Neural cell (in vitro differentiated cells): Measurements from ENCODE around the gene SPRY4. TPM values are rescaled to one million over a fixed set of nuclear protein-coding genes. Genes with fewer than 3 reads are reported as not detected.

Experiments used
- H2AFZ ChIP-seq: fragments of 200-600, 300-800 bp; sonication (generic), shearing (Covaris generic); 2 replicates; pipeline ENCODE4 v1.6.0; 2014; ENCODE audit warnings: low read depth, mild to moderate bottlenecking, antibody characterized with exemption, low read length, moderate library complexity
- H3F3A ChIP-seq: fragments of 200-600 bp; shearing (Covaris generic); 2 replicates; pipeline ENCODE4 v1.6.1; 2016; ENCODE audit warnings: mild to moderate bottlenecking, moderate library complexity, mixed read lengths, antibody characterized with exemption, low read length; ENCODE audit not compliant: insufficient read depth, poor library complexity, severe bottlenecking
- H3K27ac ChIP-seq: fragments of 200-600, 300-800 bp; sonication (generic), shearing (Covaris generic); 2 replicates; pipeline ENCODE4 v1.5.1; 2014; ENCODE audit warnings: mild to moderate bottlenecking, low read length, moderate library complexity
- H3K27me3 ChIP-seq: fragments of 300-800, 200-600 bp; sonication (generic), shearing (Covaris generic); 2 replicates; pipeline ENCODE4 v1.6.0; 2014; ENCODE audit warnings: mild to moderate bottlenecking, low read depth, low read length, moderate library complexity; ENCODE audit not compliant: insufficient read depth
- H3K36me3 ChIP-seq: fragments of 300-800, 200-600 bp; sonication (generic), shearing (Covaris generic); 2 replicates; pipeline ENCODE4 v1.5.1; 2014; ENCODE audit warnings: mild to moderate bottlenecking, antibody characterized with exemption, low read length, moderate library complexity; ENCODE audit not compliant: insufficient read depth
- H3K4me2 ChIP-seq: fragments of 300-800, 200-600 bp; sonication (generic), shearing (Covaris generic); 2 replicates; pipeline ENCODE4 v1.6.0; 2014; ENCODE audit warnings: mild to moderate bottlenecking, low read length
- H3K4me3 ChIP-seq: fragments of 300-800, 200-600 bp; sonication (generic), shearing (Covaris generic); 2 replicates; pipeline ENCODE4 v1.5.1; 2014; ENCODE audit warnings: mild to moderate bottlenecking, low read length, moderate library complexity
- H3K79me2 ChIP-seq: fragments of 200-600 bp; shearing (Covaris generic); replicated peaks from 2 replicates; pipeline ENCODE4 v1.6.0; 2014; ENCODE audit warnings: mild to moderate bottlenecking, low read length, moderate library complexity; ENCODE audit not compliant: insufficient read depth
- H3K9ac ChIP-seq: fragments of 300-800, 200-600 bp; sonication (generic), shearing (Covaris generic); 2 replicates; pipeline ENCODE4 v1.6.1; 2016; ENCODE audit warnings: mild to moderate bottlenecking, low read length, mixed read lengths
- H3K9me2 ChIP-seq: fragments of 200-600 bp; shearing (Covaris generic); 2 replicates; pipeline ENCODE4 v1.6.1; 2016; ENCODE audit warnings: mild to moderate bottlenecking, low read length, mixed read lengths; ENCODE audit not compliant: insufficient read depth
- H3K9me3 ChIP-seq: fragments of 200-600, 300-800 bp; sonication (generic), shearing (Covaris generic); 2 replicates; pipeline ENCODE4 v1.6.1; 2016; ENCODE audit warnings: mild to moderate bottlenecking, mixed run types, low read length, moderate library complexity, mixed read lengths
- H4K20me1 ChIP-seq: fragments of 200-600 bp; shearing (Covaris generic); 2 replicates; pipeline ENCODE4 v1.6.1; 2016; ENCODE audit warnings: mild to moderate bottlenecking, mixed run types; ENCODE audit not compliant: insufficient read depth
- EP300 ChIP-seq: fragments of 450-650 bp; conservative IDR thresholded peaks from 2 replicates; pipeline ENCODE4 v1.6.1; 2014; ENCODE audit warnings: antibody characterized with exemption, mild to moderate bottlenecking, moderate library complexity; ENCODE audit not compliant: poor library complexity, severe bottlenecking
- EZH2 ChIP-seq: fragments of 200-600, 300-800 bp; shearing (Covaris generic), sonication (generic); IDR thresholded peaks from 2 replicates; pipeline ENCODE4 v1.6.1; 2014; ENCODE audit warnings: antibody characterized with exemption, low read length, borderline replicate concordance, mild to moderate bottlenecking; ENCODE audit not compliant: insufficient read depth, poor library complexity, severe bottlenecking
- MXI1 ChIP-seq: fragments of 450-650 bp; conservative IDR thresholded peaks from 2 replicates; pipeline ENCODE4 v1.6.1; 2014; ENCODE audit warnings: antibody characterized with exemption, mild to moderate bottlenecking; ENCODE audit not compliant: poor library complexity, severe bottlenecking
- POLR2AphosphoS5 ChIP-seq: IDR thresholded peaks from 2 replicates; pipeline ENCODE4 v1.6.1; 2012
- RAD21 ChIP-seq: fragments of 450-650 bp; conservative IDR thresholded peaks from 2 replicates; pipeline ENCODE4 v1.6.1; 2014; ENCODE audit warnings: antibody characterized with exemption, mild to moderate bottlenecking, moderate library complexity
- SMC3 ChIP-seq: fragments of 450-650 bp; conservative IDR thresholded peaks from 2 replicates; pipeline ENCODE4 v1.6.1; 2014; ENCODE audit warnings: antibody characterized with exemption, mild to moderate bottlenecking, moderate library complexity; ENCODE audit not compliant: poor library complexity
- TAF1 ChIP-seq: IDR thresholded peaks from 2 replicates; pipeline ENCODE4 v1.6.1; 2012; ENCODE audit warnings: low read depth
- polyA plus RNA-seq: library from polyadenylated mRNA; depleted of rRNA; stranded (reverse); fragments of >200 nt; gene quantifications from 2 replicates; pipeline ENCODE4 v1.2.3, GENCODE V29; 2014
- TF ChIP-seq, protein P1 (sequence below): IDR thresholded peaks from 2 replicates; pipeline ENCODE4 v1.6.1; 2012; ENCODE audit warnings: borderline replicate concordance
- TF ChIP-seq, protein P2 (sequence below): fragments of 450-650 bp; IDR thresholded peaks from 2 replicates; pipeline ENCODE4 v1.5.1; 2014; ENCODE audit warnings: antibody characterized with exemption, mild to moderate bottlenecking, moderate library complexity; ENCODE audit not compliant: poor library complexity, severe bottlenecking

SPRY4 gene
- polyA plus RNA-seq, 1 donor from 2014 or later: 0.47 TPM

DNA sequence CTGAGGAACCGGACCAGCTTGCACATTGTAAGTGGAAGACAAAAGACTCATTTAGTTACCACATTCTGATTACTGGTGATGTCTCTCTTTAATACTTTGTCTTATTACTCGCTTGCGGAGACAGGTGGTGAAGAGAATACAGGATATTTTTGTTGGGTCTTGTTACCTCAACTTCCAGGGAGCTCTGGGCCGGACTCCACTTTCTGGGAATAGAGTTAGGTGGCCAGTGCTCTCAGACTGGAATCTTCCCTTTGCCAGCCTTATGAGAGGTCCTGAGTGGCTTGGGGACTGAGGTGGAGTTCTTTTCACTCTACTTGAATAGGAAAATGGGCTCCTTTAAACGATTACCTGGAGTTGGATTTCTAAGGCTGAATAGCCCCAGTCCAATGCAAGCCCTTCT, 33.3 kb upstream of the SPRY4 start:
- H3K9ac ChIP-seq: no peak overlapping the region
- no peak overlapping the region for H2AFZ ChIP-seq
- H3K9me3 ChIP-seq: no peaks in the 10 kb centered on the region
- TF ChIP-seq POLR2AphosphoS5 (no peak), EZH2 (no peak), SMC3 (no peak), RAD21 (no peak), MXI1 (no peak), TAF1 (no peak), EP300 (no peak)
- TF ChIP-seq, protein P1, sequence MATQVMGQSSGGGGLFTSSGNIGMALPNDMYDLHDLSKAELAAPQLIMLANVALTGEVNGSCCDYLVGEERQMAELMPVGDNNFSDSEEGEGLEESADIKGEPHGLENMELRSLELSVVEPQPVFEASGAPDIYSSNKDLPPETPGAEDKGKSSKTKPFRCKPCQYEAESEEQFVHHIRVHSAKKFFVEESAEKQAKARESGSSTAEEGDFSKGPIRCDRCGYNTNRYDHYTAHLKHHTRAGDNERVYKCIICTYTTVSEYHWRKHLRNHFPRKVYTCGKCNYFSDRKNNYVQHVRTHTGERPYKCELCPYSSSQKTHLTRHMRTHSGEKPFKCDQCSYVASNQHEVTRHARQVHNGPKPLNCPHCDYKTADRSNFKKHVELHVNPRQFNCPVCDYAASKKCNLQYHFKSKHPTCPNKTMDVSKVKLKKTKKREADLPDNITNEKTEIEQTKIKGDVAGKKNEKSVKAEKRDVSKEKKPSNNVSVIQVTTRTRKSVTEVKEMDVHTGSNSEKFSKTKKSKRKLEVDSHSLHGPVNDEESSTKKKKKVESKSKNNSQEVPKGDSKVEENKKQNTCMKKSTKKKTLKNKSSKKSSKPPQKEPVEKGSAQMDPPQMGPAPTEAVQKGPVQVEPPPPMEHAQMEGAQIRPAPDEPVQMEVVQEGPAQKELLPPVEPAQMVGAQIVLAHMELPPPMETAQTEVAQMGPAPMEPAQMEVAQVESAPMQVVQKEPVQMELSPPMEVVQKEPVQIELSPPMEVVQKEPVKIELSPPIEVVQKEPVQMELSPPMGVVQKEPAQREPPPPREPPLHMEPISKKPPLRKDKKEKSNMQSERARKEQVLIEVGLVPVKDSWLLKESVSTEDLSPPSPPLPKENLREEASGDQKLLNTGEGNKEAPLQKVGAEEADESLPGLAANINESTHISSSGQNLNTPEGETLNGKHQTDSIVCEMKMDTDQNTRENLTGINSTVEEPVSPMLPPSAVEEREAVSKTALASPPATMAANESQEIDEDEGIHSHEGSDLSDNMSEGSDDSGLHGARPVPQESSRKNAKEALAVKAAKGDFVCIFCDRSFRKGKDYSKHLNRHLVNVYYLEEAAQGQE: no peak
- TF ChIP-seq, protein P2, sequence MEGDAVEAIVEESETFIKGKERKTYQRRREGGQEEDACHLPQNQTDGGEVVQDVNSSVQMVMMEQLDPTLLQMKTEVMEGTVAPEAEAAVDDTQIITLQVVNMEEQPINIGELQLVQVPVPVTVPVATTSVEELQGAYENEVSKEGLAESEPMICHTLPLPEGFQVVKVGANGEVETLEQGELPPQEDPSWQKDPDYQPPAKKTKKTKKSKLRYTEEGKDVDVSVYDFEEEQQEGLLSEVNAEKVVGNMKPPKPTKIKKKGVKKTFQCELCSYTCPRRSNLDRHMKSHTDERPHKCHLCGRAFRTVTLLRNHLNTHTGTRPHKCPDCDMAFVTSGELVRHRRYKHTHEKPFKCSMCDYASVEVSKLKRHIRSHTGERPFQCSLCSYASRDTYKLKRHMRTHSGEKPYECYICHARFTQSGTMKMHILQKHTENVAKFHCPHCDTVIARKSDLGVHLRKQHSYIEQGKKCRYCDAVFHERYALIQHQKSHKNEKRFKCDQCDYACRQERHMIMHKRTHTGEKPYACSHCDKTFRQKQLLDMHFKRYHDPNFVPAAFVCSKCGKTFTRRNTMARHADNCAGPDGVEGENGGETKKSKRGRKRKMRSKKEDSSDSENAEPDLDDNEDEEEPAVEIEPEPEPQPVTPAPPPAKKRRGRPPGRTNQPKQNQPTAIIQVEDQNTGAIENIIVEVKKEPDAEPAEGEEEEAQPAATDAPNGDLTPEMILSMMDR: no peak
- H3F3A ChIP-seq: no peaks in the 10 kb centered on the region
- peaks cover 6% of the 10 kb centered on the region for H3K27me3 ChIP-seq
- no peaks in the 10 kb centered on the region for H3K9me2 ChIP-seq
- no peak overlapping the region for H3K27ac ChIP-seq
- no peaks in the 10 kb centered on the region for H3K36me3 ChIP-seq
- no peak overlapping the region for H3K4me2 ChIP-seq
- no peaks in the 10 kb centered on the region for H4K20me1 ChIP-seq
- H3K4me3 ChIP-seq: no peak overlapping the region
- H3K79me2 ChIP-seq: no peaks in the 10 kb centered on the region

DNA sequence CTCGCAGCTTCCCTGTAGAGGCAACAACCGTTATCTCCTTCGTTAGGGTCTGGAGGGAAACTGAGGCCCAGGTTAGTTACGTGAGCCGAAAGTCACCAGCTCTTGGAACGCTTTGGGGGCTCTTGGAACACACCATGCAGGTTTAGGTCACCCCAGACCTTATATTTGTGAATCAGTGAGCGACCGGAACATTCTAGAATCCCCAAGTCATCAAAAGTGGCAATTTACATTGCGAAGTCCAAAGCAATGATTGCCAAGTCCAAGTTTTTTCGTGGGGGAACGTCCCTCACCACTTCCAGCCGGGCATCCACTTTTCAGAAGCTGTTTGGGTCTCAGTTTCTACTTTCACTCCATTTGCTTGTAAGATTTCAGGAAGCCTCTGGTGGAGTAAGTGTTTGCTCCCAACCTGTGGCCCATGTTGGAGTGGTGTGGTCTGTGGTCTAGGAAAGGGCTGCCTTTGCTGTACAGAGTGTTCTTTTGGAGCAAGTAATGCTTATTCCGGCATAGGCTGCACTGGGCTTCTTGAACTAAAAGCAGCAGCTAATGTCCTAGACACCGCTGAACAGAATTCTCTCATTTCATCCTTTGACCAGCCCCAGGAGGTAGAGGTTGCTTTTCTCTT, 32.8 kb upstream of the SPRY4 start:
- Histone ChIP-seq H3K9me2 (no peaks in the 10 kb centered on the region), H2AFZ (peak overlapping the region; percentile 33), H3K9me3 (no peaks in the 10 kb centered on the region), H3K36me3 (no peaks in the 10 kb centered on the region), H3F3A (no peaks in the 10 kb centered on the region), H3K27me3 (peaks cover 6% of the 10 kb centered on the region), H3K27ac (no peak overlapping the region), H3K4me3 (peak overlapping the region; percentile 81), H3K79me2 (no peaks in the 10 kb centered on the region), H4K20me1 (no peaks in the 10 kb centered on the region), H3K4me2 (no peak overlapping the region), H3K9ac (peak overlapping the region; percentile 74)
- TF ChIP-seq POLR2AphosphoS5 (no peak), RAD21 (no peak), EZH2 (no peak), SMC3 (no peak), MXI1 (no peak), EP300 (no peak)
